DMS 273 treated with DMSO at 0.1 percent for 48 hours (cell line): ENCODE results near the gene BTBD2.

ENCODE experiments used
- DNase-seq: peaks from one replicate; lab custom pipeline; 2025; lab: John Stamatoyannopoulos, UW

Gene BTBD2

GRCh38 chr19:1941146-1942077, 74.1 kb downstream of the BTBD2 start, which contains the start of gene CSNK1G2:
TSS of gene CSNK1G2 (plus strand) at chr19:1941172. CDS start at chr19:1969773, 28,601 bp downstream.
- no peak for DNase-seq

GRCh38 chr19:1938071-1938470, 77.4 kb downstream of the BTBD2 start:
- no peak for DNase-seq

GRCh38 chr19:1936916-1937610, 78.5 kb downstream of the BTBD2 start:
- no peak for DNase-seq

GRCh38 chr19:1936430-1936829, 79.1 kb downstream of the BTBD2 start:
- no peak for DNase-seq

- DNase-seq, result peak; percentile 21
Measured at GRCh38 chr19:1935484-1936208, 79.9 kb downstream of the BTBD2 start.
